Measurements from ENCODE around the gene JARID2.

Gene JARID2

GRCh38 chr6:15382089-15382488, 136.2 kb downstream of the JARID2 start:
- Histone ChIP-seq H3K27ac (ENCODE audit: extremely low read depth, low read depth, low read length) (no peak overlapping the region), H3K36me3 (ENCODE audit: control insufficient read depth in 2 of 2, insufficient read depth in 1 of 2, low read length in 2 of 2) (no peaks in the 10 kb centered on the region; a peak in 1 of 3 replicates), H3K4me1 (ENCODE audit: control insufficient read depth, insufficient read depth, low read length) (peaks cover 32% of the 10 kb centered on the region), H3K9me3 (ENCODE audit: control insufficient read depth, insufficient read depth, low read depth, low read length) (no peaks in the 10 kb centered on the region), H3K4me3 (ENCODE audit: low read depth, low read length) (no peak overlapping the region)
- CTCF ChIA-PET, result interaction anchor here (0.6 to 1.5 kb wide), 3 partner anchors 9 to 59 kb away, joined by 3 to 7 read pairs (median 4); no protein-coding TSS in a partner anchor
- TF ChIP-seq ZNF133 (tag by site-specific recombination; IDR thresholded peaks at IDR 0.05), result no peak
- no peak for TF ChIP-seq HOXC10 (CRISPR knock-in tag; IDR thresholded peaks at IDR 0.05)
- no peak for TF ChIP-seq ZNF19 (tag by site-specific recombination; IDR thresholded peaks at IDR 0.05; ENCODE audit: low read depth)
- TF ChIP-seq ZNF596 (tag by site-specific recombination; IDR thresholded peaks at IDR 0.05), result no peak
- POLR2A ChIA-PET, result no interaction called here

- H3K4me1 ChIP-seq (ENCODE audit: control insufficient read depth, insufficient read depth, low read length), result peaks cover 37% of the 10 kb centered on the region
- no peak overlapping the region for H3K4me3 ChIP-seq (ENCODE audit: low read depth, low read length)
- no peak overlapping the region for H3K27ac ChIP-seq (ENCODE audit: extremely low read depth, low read depth, low read length)
- TF ChIP-seq ZNF311 (tag by site-specific recombination; IDR thresholded peaks at IDR 0.05; ENCODE audit: borderline replicate concordance) (no peak), ZNF785 (tag by site-specific recombination; IDR thresholded peaks at IDR 0.05) (no peak), ZNF621 (tag by site-specific recombination; IDR thresholded peaks at IDR 0.05) (no peak), ZNF514 (tag by site-specific recombination; IDR thresholded peaks at IDR 0.05) (no peak), TSHZ1 (tag by site-specific recombination; IDR thresholded peaks at IDR 0.05; ENCODE audit: borderline replicate concordance) (no peak), ZNF48 (tag by site-specific recombination; IDR thresholded peaks at IDR 0.05) (no peak), REST (tag by site-specific recombination; IDR thresholded peaks at IDR 0.05) (no peak), KLF7 (tag by site-specific recombination; IDR thresholded peaks at IDR 0.05; ENCODE audit: borderline replicate concordance) (no peak), ZNF776 (tag by site-specific recombination; IDR thresholded peaks at IDR 0.05; ENCODE audit: borderline replicate concordance) (no peak), HOXA7 (CRISPR knock-in tag; IDR thresholded peaks at IDR 0.05; ENCODE audit: borderline replicate concordance) (no peak), ZNF596 (tag by site-specific recombination; IDR thresholded peaks at IDR 0.05) (no peak), ZNF148 (tag by site-specific recombination; IDR thresholded peaks at IDR 0.05; ENCODE audit: borderline replicate concordance) (no peak)
- ChIA-PET POLR2A (interaction anchor here (0.7 kb wide), 1 partner anchor 965 kb away, joined by 3 read pairs; no protein-coding TSS in a partner anchor), CTCF (interaction anchor here (0.6 kb wide), 2 partner anchors 56 to 545 kb away, joined by 3 to 4 read pairs; no protein-coding TSS in a partner anchor)
- no peaks in the 10 kb centered on the region for H3K9me3 ChIP-seq (ENCODE audit: control insufficient read depth, insufficient read depth, low read depth, low read length)
- H3K36me3 ChIP-seq (ENCODE audit: control insufficient read depth in 2 of 2, insufficient read depth in 1 of 2, low read length in 2 of 2), result no peaks in the 10 kb centered on the region; a peak in 1 of 3 replicates
These were observed 136.8 kb downstream of the JARID2 start for GRCh38 chr6:15382712-15383111.
